Measurements from ENCODE around the gene FOXI1.

- TF ChIP-seq CTCF (conservative IDR thresholded peaks at IDR 0.05) (no peak), EZH2 (IDR thresholded peaks at IDR 0.05; ENCODE audit: low read depth) (no peak)
Observed at GRCh38 chr5:170139786-170140335, 34.2 kb downstream of the FOXI1 start.
